Activated CD4-positive, alpha-beta T cell treated with anti-CD3 and anti-CD28 coated beads, Interleukin-2, amount 50 U/mL, for 48 hours (primary cell): ENCODE measurements around the gene CYP1A2.
"Not testable (repeated sequence)": the region's sequence is repeated elsewhere in the genome, so short reads cannot be mapped to it uniquely, and the experiment has no call there.

Experiments
- DNase-seq, 2 experiments: peaks; one replicate each; pipeline ENCODE4 v3.0.0-alpha.2; 2020

Gene CYP1A2, protein sequence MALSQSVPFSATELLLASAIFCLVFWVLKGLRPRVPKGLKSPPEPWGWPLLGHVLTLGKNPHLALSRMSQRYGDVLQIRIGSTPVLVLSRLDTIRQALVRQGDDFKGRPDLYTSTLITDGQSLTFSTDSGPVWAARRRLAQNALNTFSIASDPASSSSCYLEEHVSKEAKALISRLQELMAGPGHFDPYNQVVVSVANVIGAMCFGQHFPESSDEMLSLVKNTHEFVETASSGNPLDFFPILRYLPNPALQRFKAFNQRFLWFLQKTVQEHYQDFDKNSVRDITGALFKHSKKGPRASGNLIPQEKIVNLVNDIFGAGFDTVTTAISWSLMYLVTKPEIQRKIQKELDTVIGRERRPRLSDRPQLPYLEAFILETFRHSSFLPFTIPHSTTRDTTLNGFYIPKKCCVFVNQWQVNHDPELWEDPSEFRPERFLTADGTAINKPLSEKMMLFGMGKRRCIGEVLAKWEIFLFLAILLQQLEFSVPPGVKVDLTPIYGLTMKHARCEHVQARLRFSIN

GRCh38 chr15:74748322-74748946 is at the start of gene CYP1A2:
CYP1A2 (plus strand) TSS chr15:74748845; CDS start chr15:74749739, 894 bp downstream.
- DNase-seq = no peak

DNA sequence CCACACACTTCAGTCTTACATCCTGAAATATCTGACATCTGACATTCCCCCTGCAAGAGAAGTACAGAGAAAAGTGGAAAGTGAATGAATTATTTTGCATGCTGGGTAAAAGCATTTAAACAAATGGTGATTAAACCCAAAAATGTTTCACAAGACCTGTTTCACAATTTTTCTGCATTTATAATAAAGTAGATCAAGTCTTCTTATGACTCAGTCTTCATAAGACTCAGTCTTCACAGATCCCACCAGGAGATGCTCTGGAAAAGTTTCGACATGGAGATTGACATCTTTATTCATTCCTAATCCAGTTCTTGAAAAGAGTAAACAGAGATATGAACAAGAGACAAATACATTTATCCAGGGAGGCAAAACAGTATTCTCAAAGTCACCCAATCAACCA is 39.6 kb upstream of the CYP1A2 start:
- DNase-seq = no peak

DNA sequence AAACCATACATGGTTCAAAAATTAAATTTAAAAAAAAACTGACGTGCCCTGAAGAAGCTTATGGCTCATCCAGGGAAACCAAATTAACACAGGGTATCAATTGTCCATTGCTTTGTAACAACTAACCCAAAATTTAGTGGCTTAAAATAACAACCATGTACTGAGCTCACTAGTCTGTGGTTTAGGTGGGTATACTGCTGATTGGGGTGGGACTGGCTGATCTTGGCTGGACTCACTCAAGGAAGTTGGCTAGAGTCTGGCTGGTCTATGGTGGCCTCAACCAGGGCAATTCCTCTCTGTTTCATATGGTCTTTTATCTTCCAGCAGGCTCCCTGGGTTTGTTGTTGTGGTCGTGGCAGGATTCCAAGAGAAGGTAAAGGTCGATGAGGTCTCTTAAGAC is 38.8 kb upstream of the CYP1A2 start:
- DNase-seq = no peak

GRCh38 chr15:74710319-74711094 is 38.1 kb upstream of the CYP1A2 start:
- no peak for DNase-seq

DNA sequence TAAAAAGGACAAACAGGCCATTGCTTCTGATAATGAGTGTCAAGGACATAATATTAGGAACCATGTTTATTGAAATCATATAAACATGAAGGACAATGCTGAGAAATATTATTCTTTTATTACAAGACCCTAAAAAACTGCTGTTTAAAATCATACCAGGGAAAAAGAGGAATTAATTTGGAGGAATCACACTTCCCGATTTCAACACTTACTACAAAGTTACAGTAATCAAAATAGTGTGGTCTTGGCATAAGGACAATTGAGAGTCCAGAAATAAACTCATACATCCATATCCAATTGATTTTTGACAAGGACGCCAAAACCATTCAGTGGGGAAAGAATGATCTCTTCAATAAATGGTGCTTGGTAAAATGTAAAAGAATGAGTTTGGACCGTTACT is 36.3 kb upstream of the CYP1A2 start:
- DNase-seq = no peak

- DNase-seq = no peak
Observed at GRCh38 chr15:74716651-74717050, 32.0 kb upstream of the CYP1A2 start.

- no peak for DNase-seq
Observed at GRCh38 chr15:74722591-74722990, 26.1 kb upstream of the CYP1A2 start.

DNA sequence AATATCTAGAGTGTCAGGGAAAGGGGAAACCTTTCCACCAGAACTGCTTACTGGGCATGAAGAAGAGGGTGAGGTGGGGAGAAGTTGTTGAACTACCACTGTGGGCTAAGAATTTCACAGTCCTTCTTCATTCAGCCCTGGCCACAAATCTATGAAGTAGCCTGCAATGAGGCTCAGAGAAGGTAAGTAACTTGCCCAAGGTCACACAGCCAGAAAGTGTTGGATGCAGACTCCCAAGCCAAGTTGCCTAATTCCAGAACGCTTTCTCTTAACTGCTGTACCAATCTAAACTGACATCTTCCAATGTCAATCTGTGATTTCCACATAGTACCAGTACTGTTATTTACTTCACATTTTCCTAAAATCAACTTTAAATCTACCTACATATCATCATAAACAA is 25.5 kb upstream of the CYP1A2 start:
- no peak for DNase-seq

DNA sequence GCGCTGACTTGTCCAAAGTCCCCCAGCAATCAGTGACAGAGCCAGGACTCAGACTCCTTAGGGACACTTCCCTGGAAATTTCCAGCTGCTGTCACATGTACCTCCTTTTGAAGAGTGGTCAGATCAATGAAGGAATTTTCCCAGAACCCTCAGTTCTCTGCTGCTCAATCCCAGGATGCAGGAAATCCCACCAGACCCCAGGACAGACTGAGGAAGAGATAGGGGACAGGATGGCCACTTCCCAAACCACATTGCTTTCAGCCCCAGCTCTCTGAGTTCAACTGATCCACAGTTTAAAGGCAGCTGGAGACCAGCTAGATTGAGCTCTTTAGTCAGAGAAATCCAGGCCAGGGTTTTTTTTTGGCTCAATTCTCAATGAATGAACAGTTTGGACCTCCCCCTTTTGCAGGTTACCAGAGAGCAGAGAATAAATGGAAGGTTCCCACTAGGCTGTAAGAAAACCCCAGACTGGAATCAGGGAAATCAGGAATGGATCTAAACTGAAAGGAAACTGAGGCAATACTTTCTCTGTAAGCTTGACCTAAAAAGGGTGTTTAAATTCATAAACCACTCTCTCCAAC is 24.8 kb upstream of the CYP1A2 start:
- DNase-seq = no peak

GRCh38 chr15:74724570-74725224 is 23.9 kb upstream of the CYP1A2 start:
- DNase-seq = no peak

GRCh38 chr15:74725225-74725774 is 23.3 kb upstream of the CYP1A2 start, which contains the start of gene CYP1A1:
CYP1A1 (minus strand) TSS chr15:74725528; CDS start chr15:74723097, 2,431 bp downstream.
- peak; percentile 53 to 60 for DNase-seq

DNA sequence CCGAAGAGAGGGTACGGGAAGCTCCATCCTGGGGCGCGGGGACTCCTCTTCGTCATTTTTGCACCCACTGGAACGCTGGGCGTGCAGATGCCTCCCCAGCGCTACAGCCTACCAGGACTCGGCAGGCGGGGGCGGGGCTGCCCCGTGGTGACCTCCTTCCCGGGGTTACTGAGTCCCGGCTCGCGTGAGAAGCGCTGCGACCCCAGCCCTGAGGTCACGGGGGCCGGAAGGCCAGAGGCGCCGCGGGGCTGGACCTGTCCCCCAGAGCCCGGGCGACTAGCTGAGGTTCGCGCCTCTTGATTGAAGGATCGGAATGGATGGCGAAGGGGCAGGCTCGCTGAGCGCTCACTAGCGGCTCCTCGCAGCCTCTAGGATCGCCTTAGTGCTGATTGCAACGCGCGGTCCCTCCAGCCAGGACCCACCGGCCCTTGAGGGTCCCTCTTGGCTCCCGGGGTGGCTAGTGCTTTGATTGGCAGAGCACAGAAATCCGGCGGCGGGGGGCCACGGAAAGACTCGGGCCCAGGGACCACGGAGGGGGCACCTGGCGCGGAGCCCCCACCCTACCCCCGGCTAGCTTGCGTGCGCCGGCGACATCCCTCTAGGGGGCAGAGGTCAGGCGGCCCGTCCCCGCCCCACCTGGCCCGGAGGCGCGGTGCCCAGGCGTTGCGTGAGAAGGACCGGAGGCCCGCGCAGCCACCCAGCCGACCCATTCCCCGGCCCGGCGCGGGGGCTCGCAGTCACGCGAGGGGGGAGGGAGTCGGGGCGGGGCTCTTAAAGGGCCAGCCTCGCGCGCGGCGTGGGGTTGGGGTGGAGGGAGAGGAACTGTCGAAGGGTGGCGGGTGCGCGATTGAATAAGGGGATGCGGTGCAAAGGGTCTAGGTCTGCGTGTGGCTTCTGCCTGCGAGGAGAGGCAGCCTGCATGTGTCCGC is 22.5 kb upstream of the CYP1A2 start:
- peak; percentile 72 for DNase-seq

DNA sequence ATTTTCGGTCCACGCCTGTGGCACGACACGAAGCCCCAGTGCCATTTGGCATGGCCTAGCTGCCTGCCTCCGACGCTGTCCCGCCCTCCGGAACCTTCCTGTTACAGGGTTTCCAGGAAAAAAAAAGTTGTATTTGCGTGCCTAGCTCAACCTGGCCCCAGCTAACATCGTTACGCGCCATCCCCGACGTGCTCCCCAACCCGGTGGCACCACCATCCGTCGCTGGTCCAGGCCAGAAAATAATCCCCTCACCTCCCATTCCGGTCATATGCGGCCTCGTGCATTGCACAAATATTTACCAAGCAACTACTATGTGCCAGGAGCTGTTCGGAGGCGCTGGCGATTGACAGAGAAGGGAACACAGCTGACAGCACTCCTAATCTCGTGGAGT is 21.9 kb upstream of the CYP1A2 start:
- no peak for DNase-seq

DNA sequence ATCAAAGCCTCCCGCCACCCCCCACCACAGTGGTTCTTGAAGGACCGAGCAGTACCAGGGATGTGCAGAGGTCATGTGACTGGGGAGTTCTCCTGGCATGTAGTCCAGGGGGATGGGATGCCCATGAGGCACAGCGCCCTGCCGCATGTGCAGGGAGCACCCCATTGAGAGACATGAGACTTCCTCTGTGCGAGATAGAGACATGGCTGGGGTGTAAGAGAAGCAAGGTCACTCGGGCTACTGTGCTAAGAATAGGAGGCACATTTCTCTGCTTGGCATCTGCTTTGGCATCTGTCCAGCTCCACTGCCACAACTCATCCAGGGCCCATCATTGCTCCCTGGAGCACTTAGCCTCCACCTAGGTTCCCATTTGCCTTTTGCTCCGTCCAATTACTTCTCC is 20.9 kb upstream of the CYP1A2 start:
- DNase-seq = no peak

DNA sequence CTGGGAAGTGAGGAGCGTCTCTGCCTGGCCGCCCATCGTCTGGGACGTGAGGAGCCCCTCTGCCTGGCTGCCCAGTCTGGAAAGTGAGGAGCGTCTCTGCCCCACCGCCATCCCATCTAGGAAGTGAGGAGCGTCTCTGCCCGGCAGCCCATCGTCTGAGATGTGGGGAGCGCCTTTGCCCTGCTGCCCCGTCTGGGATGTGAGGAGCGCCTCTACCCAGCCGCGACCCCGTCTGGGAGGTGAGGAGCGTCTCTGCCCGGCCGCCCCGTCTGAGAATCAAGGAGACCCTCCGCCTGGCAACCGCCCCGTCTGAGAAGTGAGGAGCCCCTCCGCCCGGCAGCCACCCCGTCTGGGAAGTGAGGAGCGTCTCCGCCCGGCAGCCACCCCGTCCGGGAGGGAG is 19.9 kb upstream of the CYP1A2 start:
- DNase-seq = not testable (repeated sequence)

DNA sequence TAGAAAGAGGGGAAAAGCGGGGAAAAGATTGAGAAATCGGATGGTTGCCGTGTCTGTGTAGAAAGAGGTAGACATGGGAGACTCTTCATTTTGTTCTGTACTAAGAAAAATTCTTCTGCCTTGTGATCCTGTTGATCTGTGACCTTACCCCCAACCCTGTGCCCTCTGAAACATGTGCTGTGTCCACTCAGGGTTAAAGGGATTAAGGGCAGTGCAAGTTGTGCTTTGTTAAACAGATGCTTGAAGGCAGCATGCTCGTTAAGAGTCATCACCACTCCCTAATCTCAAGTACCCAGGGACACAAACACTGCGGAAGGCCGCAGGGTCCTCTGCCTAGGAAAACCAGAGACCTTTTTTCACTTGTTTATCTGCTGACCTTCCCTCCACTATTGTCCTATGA is 19.3 kb upstream of the CYP1A2 start:
- not testable (repeated sequence) for DNase-seq

- DNase-seq = no peak
Observed at GRCh38 chr15:74730619-74731316, 17.9 kb upstream of the CYP1A2 start.

DNA sequence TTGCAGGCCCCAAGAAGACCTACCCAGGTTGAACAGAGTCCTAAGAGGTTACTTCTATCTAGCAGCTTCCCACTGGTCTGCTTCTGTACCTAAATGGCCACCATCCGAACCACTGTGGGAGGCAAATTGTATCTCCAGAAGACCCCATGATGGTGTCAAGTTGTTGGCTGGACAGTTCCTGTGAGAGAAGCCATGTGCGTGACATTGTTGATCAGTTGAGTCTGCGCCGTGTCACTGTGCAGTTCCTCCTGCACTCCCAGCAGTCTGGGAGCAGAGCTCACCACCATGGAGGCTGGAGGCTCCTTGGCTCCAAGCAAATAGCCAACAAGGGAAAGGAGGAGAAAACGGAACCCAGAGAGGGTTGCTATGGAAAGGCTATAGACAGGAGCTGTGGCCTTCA is 15.8 kb upstream of the CYP1A2 start:
- no peak for DNase-seq

DNA sequence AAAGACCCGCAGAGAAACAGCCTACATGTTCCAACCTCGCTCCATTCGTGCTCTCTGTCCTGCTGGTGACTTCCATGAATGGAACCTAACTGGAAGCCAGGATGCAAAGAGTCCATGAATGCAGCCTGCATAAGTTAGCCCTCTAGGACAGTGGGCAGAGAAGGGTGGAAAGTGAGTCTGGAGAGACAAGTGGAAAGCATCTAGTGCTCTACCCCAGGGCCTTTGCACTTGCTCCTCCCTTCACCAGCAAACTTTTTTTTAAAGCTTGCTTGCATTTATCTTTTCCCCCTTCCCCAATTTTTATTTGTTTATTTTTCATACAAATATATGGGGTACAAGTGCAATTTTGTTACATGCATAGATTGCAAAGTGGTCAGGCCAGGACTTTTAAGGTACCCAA is 15.4 kb upstream of the CYP1A2 start:
- DNase-seq = no peak

DNA sequence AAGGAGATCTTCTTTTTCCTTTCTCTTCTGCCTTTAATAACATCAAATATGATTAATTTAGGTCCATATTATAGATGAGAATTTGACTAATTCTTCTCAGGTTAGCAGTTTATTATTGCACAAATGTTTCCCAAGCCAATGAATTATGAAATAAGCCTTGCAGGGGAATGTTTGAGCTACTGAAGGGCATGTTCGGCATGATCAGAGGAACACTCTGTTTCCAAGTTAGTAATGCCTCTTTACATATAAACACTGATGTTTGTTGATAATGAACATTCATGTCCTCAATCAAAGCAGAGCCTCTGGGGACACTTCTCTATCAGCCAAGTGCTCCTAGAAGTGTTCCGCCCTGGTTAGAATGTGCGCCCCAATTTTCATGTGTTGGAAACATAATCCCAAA is 13.3 kb upstream of the CYP1A2 start:
- no peak for DNase-seq
